GM12892 (cell line): ENCODE measurements around the gene ABI3.

Experiments
- POLR2A ChIP-seq: IDR thresholded peaks from 2 replicates; pipeline ENCODE4 v1.6.1; 2011; ENCODE audit warnings: low read depth, low read length, control low read depth
- POLR2AphosphoS5 ChIP-seq: IDR thresholded peaks from 2 replicates; pipeline ENCODE4 v1.6.1; 2011; ENCODE audit warnings: low read depth, low read length, control low read depth
- TAF1 ChIP-seq: IDR thresholded peaks from 2 replicates; pipeline ENCODE4 v1.6.1; 2011; ENCODE audit warnings: low read depth, mild to moderate bottlenecking, control low read depth, low read length, borderline replicate concordance

DNA sequence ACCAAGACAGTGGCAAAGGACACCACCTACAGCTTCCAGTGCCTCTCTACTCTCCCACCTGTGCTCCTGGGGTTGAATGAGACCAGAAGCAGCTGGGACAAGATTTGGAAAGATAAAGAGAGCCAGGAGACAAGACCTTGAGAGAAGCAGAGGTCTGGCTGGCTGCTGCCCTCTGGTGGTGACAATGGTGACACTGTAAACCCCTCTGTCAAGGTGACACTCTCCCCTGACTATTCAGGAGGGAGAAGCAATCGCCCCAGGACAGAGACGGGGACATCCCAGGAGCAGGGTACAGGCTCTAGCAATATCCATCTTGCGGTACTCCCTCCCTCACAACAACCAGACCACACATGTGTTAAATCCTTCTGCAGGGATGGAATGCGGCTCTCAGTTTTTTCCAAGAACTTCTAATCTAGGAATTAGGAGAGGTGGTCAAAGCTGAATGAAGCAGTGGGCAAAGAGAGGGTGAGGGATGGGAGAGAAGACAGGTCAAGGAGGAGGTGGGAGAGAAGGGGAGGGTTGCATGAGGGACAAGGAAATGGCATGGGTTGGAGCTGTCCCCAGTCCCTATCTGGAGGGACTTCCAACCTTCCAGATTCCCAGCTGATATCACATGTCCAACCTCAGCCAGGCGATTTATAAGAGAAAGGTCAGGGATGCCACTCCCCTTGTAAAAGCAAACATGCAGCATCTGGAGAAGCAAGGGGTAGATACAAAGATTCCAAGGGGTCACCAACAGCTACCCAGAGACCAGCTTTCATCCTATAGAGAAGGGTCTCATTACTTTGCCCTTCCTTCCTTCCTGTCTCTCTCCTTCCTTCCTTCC is 17.1 kb downstream of the ABI3 start:
- TF ChIP-seq POLR2A = peak; percentile 22; the same call in 1 of the 2 replicates
- TF ChIP-seq POLR2AphosphoS5 = peak; percentile 51; the same call in 1 of the 2 replicates
- no peak for TF ChIP-seq TAF1
